ENCODE data around the gene IL27RA. TPM values are rescaled to one million over a fixed set of nuclear protein-coding genes. Genes with fewer than 3 reads are reported as not detected.

IL27RA gene
- total RNA-seq, 4 donors from 2014 or later: 0.37 to 2.1 (median 1.5) TPM

- in situ Hi-C loops (cut with MboI; ENCODE audit: low pct_ligation_motif_present in 1 of 4, low pct_unique_long_range_greater_than_20kb in 1 of 4, low sequenced_read_pairs in 3 of 4): no loop called here
These were observed 50.5 kb downstream of the IL27RA start for GRCh38 chr19:14081797-14082674.

GRCh38 chr19:14082675-14082960 is 51.1 kb downstream of the IL27RA start:
- WGBS, 2 donors (ENCODE audit: low coverage in 1 of 2): 50% methylated on average over 1 of the region's 1 CpG; no CpG with 5 or more reads in 1 of the 2 donors
- DNase-seq: no peak
- Histone ChIP-seq H3K27me3 (no peaks in the 10 kb centered on the region), H3K27ac (peak overlapping the region; percentile 88 to 95 (median 94)), H3K36me3 (peaks cover 0 to 3% (median 0%) of the 10 kb centered on the region in 4 donors), H3K9me3 (no peaks in the 10 kb centered on the region), H3K4me1 (peaks cover 10 to 36% (median 20%) of the 10 kb centered on the region in 4 donors), H3K4me3 (peak overlapping the region in 2 of 4 donors; percentile 69 to 77)
- TF ChIP-seq POLR2AphosphoS5 (IDR thresholded peaks at IDR 0.05) (no peak), POLR2A (IDR thresholded peaks at IDR 0.05) (no peak), EP300 (IDR thresholded peaks at IDR 0.05; ENCODE audit: low read depth) (no peak)
- TF ChIP-seq, protein P1, sequence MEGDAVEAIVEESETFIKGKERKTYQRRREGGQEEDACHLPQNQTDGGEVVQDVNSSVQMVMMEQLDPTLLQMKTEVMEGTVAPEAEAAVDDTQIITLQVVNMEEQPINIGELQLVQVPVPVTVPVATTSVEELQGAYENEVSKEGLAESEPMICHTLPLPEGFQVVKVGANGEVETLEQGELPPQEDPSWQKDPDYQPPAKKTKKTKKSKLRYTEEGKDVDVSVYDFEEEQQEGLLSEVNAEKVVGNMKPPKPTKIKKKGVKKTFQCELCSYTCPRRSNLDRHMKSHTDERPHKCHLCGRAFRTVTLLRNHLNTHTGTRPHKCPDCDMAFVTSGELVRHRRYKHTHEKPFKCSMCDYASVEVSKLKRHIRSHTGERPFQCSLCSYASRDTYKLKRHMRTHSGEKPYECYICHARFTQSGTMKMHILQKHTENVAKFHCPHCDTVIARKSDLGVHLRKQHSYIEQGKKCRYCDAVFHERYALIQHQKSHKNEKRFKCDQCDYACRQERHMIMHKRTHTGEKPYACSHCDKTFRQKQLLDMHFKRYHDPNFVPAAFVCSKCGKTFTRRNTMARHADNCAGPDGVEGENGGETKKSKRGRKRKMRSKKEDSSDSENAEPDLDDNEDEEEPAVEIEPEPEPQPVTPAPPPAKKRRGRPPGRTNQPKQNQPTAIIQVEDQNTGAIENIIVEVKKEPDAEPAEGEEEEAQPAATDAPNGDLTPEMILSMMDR (IDR thresholded peaks at IDR 0.05): no peak
- in situ Hi-C loops (cut with MboI; ENCODE audit: low pct_ligation_motif_present in 1 of 4, low pct_unique_long_range_greater_than_20kb in 1 of 4, low sequenced_read_pairs in 3 of 4): no loop called here
- intact Hi-C loops (cut with DNase I; ENCODE audit: low total_unique reads): no loop called here

More at GRCh38 chr19:14081797-14082674, 50.5 kb downstream of the IL27RA start:
- Histone ChIP-seq H3K36me3 (no peaks in the 10 kb centered on the region), H3K27ac (peak overlapping the region; percentile 88 to 95 (median 94)), H3K27me3 (no peaks in the 10 kb centered on the region), H3K4me1 (peaks cover 10 to 37% (median 20%) of the 10 kb centered on the region in 4 donors), H3K4me3 (peak overlapping the region; percentile 58 to 77 (median 69)), H3K9me3 (no peaks in the 10 kb centered on the region)
- WGBS, 2 donors (ENCODE audit: low coverage in 1 of 2): 15% methylated on average over 24 of the region's 24 CpGs; no CpG with 5 or more reads in 1 of the 2 donors
- TF ChIP-seq EP300 (IDR thresholded peaks at IDR 0.05; ENCODE audit: low read depth): no peak
- intact Hi-C loops (cut with DNase I; ENCODE audit: low total_unique reads): no loop called here
- peak; percentile 48 for DNase-seq

- H3K36me3 ChIP-seq: peaks cover 0 to 9% (median 0%) of the 10 kb centered on the region in 4 donors
- 60 to 77% methylated on average over 2 to 49 of the region's 54 CpGs for WGBS, 2 donors (ENCODE audit: low coverage in 1 of 2)
- DNase-seq: no peak
- TF ChIP-seq EP300 (IDR thresholded peaks at IDR 0.05; ENCODE audit: low read depth) (no peak), POLR2A (IDR thresholded peaks at IDR 0.05) (no peak), POLR2AphosphoS5 (IDR thresholded peaks at IDR 0.05) (no peak)
- TF ChIP-seq, protein P1 (IDR thresholded peaks at IDR 0.05): no peak
- H3K4me3 ChIP-seq: peak within 1 kb of the TSS in 1 of 4 donors; percentile 27
- H3K27ac ChIP-seq: no peak within 1 kb of the TSS
- H3K9me3 ChIP-seq: no peaks in the 10 kb centered on the region
- intact Hi-C loops (cut with DNase I; ENCODE audit: low total_unique reads) (no loop called here), in situ Hi-C loops (cut with MboI; ENCODE audit: low pct_ligation_motif_present in 1 of 4, low pct_unique_long_range_greater_than_20kb in 1 of 4, low sequenced_read_pairs in 3 of 4) (no loop called here)
- H3K4me1 ChIP-seq: peaks cover 5 to 29% (median 18%) of the 10 kb centered on the region in 4 donors
- H3K27me3 ChIP-seq: no peaks in the 10 kb centered on the region
These were observed 53.9 kb downstream of the IL27RA start, which contains the start of gene C19orf67 for GRCh38 chr19:14085309-14085995. Gene C19orf67 (minus strand): TSS chr19:14085783. CDS start chr19:14085627, 156 bp downstream.

DNA sequence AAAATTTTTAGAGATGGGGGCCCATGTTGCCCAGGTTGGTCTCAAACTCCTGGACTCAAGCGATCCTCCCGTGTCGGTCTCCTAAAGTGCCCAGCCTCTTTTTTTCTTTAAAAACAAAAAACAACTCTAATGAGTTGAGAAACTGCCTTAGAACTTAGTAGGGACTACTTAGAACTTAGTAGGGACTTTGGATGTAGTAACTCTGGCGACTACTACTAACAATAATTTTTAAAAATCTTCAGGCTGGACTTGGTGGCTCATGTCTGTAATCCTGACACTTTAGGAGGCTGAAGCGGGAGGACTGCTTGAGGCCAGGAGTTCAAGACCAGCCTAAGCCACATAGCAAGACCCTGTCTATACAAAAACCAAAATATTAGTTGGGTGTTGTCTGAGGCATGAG is 54.5 kb downstream of the IL27RA start:
- Histone ChIP-seq H3K27ac (no peak overlapping the region), H3K9me3 (no peaks in the 10 kb centered on the region), H3K27me3 (no peaks in the 10 kb centered on the region), H3K36me3 (peaks cover 0 to 9% (median 0%) of the 10 kb centered on the region in 4 donors), H3K4me1 (peaks cover 0 to 25% (median 16%) of the 10 kb centered on the region in 4 donors), H3K4me3 (no peak overlapping the region)
- TF ChIP-seq, protein P1 (IDR thresholded peaks at IDR 0.05): no peak
- TF ChIP-seq POLR2AphosphoS5 (IDR thresholded peaks at IDR 0.05) (no peak), POLR2A (IDR thresholded peaks at IDR 0.05) (no peak), EP300 (IDR thresholded peaks at IDR 0.05; ENCODE audit: low read depth) (no peak)
- intact Hi-C loops (cut with DNase I; ENCODE audit: low total_unique reads) (no loop called here), in situ Hi-C loops (cut with MboI; ENCODE audit: low pct_ligation_motif_present in 1 of 4, low pct_unique_long_range_greater_than_20kb in 1 of 4, low sequenced_read_pairs in 3 of 4) (no loop called here)
- 74 to 93% methylated on average over 3 to 5 of the region's 5 CpGs for WGBS, 2 donors (ENCODE audit: low coverage in 1 of 2)
- DNase-seq: no peak
